Hematopoietic multipotent progenitor cell treated with erythropoietin and hydrocortisone succinate and interleukin-3 and kit ligand, for 6 days (in vitro differentiated cells): ENCODE measurements around the gene IFNA4.
A peak's percentile ranks its signal among the peaks of the same experiment; 100 is the strongest.
"Not testable (repeated sequence)": the region's sequence is repeated elsewhere in the genome, so short reads cannot be mapped to it uniquely, and the experiment has no call there.

Experiments used
- DNase-seq: peaks from one replicate; pipeline ENCODE4 v3.0.0-alpha.2; 2015

Gene IFNA4

GRCh38 chr9:21187487-21187886 lies at the start of gene IFNA4:
Gene IFNA4, minus strand, starts transcription at chr9:21187587. Its CDS starts 56 bp downstream, at chr9:21187531.
- DNase-seq: not testable (repeated sequence)

DNA sequence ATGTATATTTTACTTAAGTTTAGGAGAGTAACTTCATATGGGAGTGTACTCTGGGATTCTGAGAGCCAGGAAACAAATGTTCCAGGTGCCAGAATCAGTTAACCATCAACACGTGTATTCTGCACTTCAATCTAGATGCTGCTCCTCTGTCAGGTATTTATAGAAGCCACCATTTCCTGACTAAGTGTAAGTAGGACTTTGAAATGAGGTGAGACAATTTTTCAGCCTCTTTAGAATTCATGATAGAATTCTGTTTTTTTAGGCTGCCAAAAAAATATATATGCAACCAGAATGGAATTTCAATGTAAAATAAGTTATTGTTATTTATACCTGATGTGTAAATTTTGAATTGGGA lies 49.0 kb upstream of the IFNA4 start:
- not testable (repeated sequence) for DNase-seq

- peak; percentile 85 for DNase-seq
These were observed 48.3 kb upstream of the IFNA4 start for GRCh38 chr9:21235468-21236359.

- no peak for DNase-seq
These were observed 46.8 kb upstream of the IFNA4 start for GRCh38 chr9:21234153-21234687.

- no peak for DNase-seq
These were observed 45.9 kb upstream of the IFNA4 start for GRCh38 chr9:21233258-21233657.

DNA sequence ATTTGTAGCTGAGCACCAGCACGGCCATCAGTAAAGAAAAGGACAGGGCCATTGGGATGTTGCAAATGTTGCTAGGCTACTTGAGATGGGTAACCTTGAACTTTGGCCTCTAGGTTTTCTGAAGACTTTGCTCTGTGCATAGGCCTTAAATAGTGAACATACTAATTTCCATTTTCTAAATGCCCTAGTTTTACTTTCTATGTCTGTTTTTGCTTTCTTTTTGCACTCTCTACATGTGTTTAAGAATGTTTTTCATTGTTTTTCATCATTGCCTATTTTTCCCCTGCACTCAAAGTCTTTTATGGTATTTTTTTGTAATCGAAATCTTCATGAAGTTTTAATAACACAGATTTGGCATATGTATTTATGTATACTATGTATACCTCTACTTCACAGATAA lies 40.7 kb upstream of the IFNA4 start, which contains the start of gene IFNA17:
TSS of gene IFNA17 (minus strand) at position 101 of the 400 bp plus-strand sequence. CDS start at position 52, 49 bp downstream.
- no peak for DNase-seq

GRCh38 chr9:21217211-21217610 lies 29.8 kb upstream of the IFNA4 start, which contains the start of gene IFNA16:
Gene IFNA16, minus strand, starts transcription at chr9:21217311. Its CDS starts 6 bp downstream, at chr9:21217305.
- not testable (repeated sequence) for DNase-seq

- peak; percentile 62 for DNase-seq
These were observed 26.3 kb upstream of the IFNA4 start for GRCh38 chr9:21213411-21214326.

DNA sequence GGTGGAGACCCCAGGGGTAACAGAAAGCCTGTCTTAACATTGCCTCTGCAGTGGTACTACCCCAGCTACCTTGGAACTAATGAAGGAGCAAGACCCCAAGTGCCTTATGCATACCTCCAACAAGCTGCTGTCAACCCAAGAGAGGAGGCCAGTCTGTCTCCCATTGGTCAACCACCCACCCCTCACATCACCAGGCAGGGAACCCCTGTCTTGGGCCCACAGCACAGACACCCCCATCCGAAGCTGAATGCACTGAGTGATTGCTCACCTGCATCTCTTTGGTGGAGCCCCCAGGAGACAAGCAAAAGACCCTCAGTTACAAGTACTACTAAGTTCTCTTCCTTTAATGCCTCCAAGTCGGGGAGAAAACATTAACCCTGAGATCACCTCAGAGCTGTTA lies 24.8 kb upstream of the IFNA4 start:
- not testable (repeated sequence) for DNase-seq

GRCh38 chr9:21210782-21211181 lies 23.4 kb upstream of the IFNA4 start:
- not testable (repeated sequence) for DNase-seq

DNA sequence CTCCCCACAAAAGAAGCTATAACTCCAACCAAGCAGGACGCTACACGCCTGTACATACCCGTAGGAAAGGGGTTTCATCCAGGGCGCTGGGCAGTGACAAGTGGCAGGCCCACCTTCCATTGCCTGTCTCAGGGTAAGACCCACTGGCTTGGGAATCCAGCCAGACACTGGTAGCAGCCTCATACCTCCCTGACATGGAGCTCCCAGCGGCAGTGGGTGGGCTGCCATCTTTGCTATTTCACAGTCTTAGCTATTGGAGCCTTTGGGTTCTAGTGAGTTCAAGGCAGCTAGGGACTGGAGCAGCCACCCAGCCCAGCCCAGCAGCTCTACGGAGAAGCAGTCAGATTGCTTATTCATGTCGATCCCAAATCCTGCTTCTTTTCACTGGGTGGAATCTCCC lies 22.9 kb upstream of the IFNA4 start:
- no peak for DNase-seq

GRCh38 chr9:21207043-21207442 lies 19.7 kb upstream of the IFNA4 start, which contains the start of gene IFNA10:
Gene IFNA10, minus strand, starts transcription at chr9:21207143. Its CDS starts 46 bp downstream, at chr9:21207097.
- not testable (repeated sequence) for DNase-seq

DNA sequence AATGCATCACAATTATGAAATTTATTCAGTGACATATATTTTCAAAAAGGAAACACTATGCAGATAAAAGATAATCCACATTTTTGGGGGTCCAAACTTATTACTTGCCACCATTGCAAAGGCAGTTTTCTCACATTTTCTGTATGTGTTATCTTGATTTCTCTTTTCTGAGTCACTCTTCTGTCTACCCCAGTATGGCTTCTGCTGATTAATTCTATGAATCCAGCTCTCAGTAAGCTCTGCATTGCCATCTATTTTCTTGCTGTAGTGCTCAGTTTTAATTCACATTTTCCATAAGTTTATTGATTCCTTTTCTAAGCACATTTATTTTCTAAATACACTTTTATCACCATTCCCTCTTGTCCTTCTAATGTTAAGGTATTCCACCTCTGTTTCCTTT lies 17.8 kb upstream of the IFNA4 start:
- peak; percentile 5 for DNase-seq

- not testable (repeated sequence) for DNase-seq
These were observed 14.7 kb upstream of the IFNA4 start, which contains the start of gene IFNA7 for GRCh38 chr9:21202105-21202504. Gene IFNA7, minus strand, starts transcription at chr9:21202205. Its CDS starts 40 bp downstream, at chr9:21202165.

- peak; percentile 71 for DNase-seq
These were observed 7.7 kb upstream of the IFNA4 start for GRCh38 chr9:21194867-21195776.

DNA sequence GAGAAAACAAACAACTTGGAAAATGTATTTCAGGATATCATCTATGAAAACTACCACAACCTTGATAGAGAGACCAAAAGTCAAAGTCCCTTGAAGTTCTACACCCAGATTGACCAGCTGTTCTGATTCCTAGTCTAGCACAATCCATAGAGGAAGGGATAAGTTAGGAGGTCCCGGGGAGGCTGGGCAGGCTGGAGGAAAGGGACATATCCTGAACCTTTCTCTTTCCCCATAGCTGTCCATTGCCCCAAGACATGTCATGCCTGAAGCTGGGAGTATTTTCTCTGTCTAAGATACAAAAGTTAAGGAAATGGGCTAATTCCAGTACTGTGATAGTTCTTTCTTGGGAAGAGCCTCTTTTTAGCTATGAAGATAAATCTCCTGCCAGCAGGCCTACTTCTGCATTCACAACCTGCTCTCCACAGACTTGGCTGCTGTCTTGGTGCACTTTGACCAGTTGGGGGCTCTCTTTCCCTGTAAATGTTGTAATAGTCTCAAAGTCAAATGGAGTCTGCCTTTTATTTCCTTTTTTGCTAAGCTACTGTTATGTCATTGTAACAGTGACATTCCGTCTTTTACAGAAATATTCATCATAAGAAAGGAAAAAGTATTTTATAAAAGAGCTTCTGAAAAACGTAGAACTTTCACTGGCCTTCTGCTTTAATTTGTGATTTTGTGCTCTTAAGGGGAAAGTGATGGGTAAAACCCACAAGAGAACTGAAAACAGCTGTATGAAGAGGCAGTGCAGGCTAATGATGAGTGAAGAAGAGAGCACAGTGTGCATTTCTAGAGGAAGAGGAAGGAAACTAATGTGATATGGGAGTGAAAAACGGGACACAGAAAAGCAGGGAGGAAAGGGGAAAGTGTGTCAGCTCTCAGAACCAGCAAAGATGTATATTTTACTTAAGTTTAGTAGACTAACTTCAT lies 4.3 kb downstream of the IFNA4 start:
- DNase-seq: peak; percentile 62

DNA sequence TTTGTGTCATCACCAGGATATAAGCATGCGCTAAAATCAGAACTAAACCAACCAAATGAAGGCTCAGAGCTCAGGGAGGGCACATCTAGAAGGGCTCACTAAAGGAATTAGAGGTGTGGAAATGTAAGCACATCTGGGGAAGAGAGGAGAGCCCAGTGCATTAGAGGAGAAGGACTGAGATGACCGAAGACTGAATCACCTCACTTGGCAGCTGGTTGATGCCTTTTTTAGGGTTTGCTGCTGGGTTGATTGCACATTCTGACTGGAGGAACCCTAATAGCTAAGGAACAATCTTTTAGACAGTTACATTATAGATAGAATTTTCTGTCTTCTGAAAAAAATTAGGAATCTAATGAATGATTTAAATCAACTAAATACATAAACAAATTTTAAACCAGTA lies 12.7 kb downstream of the IFNA4 start:
- no peak for DNase-seq

- DNase-seq: no peak
These were observed 15.2 kb downstream of the IFNA4 start for GRCh38 chr9:21172156-21172555.

- DNase-seq: no peak
These were observed 16.0 kb downstream of the IFNA4 start for GRCh38 chr9:21171351-21171750.

DNA sequence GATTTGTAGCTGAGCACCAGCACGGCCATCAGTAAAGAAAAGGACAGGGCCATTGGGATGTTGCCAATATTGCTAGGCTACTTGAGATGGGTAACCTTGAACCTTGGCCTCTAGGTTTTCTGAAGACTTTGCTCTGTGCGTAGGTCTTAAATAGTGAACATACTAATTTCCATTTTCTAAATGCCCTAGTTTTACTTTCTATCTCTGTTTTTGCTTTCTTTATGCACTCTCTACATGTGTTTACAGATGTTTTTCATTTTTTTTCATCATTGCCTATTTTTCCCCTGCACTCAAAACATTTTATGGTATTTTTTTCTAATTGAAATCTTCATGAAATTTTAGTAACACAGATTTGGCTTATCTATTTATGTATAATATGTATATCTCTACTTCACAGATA lies 20.8 kb downstream of the IFNA4 start, which contains the start of gene IFNA21:
TSS of gene IFNA21 (minus strand) at position 101 of the 400 bp plus-strand sequence. CDS start at position 53, 48 bp downstream.
- not testable (repeated sequence) for DNase-seq
